HEK293T (cell line): ENCODE measurements around the gene NUTM1.
A peak's percentile ranks its signal among the peaks of the same experiment; 100 is the strongest.

ENCODE experiments used
- CTCF ChIA-PET: fragments of 350-600 bp; formaldehyde crosslinking; extraction: SDS; loops from one replicate; lab custom pipeline; 2021; ENCODE audit warnings: antibody characterized with exemption, inconsistent platforms; lab: Yijun Ruan, JAX
- POLR2A ChIA-PET: fragments of 350-600 bp; formaldehyde crosslinking; extraction: SDS; loops from one replicate; lab custom pipeline; 2020; ENCODE audit warnings: antibody characterized with exemption, inconsistent platforms; lab: Yijun Ruan, JAX
- DNase-seq: peaks from one replicate; pipeline ENCODE4 v3.0.0; 2012; ENCODE audit warnings: mixed read lengths; ENCODE audit errors: extremely low spot score
- ARNT ChIP-seq: fragments of 450-650 bp; IDR thresholded peaks from 2 replicates; pipeline ENCODE4 v1.6.1; 2017; ENCODE audit warnings: mild to moderate bottlenecking
- BHLHE40 ChIP-seq: fragments of 450-650 bp; IDR thresholded peaks from 2 replicates; pipeline ENCODE4 v1.6.1; 2016; ENCODE audit warnings: mild to moderate bottlenecking, moderate library complexity, borderline replicate concordance
- CTBP1 ChIP-seq: fragments of 450-650 bp; IDR thresholded peaks from 2 replicates; pipeline ENCODE4 v1.6.1; 2016; ENCODE audit warnings: borderline replicate concordance
- ELF4 ChIP-seq: fragments of 450-650 bp; IDR thresholded peaks from 2 replicates; pipeline ENCODE4 v1.6.1; 2017; ENCODE audit warnings: antibody characterized with exemption
- FOXA1 ChIP-seq: fragments of 450-650 bp; IDR thresholded peaks from 2 replicates; pipeline ENCODE4 v1.6.1; 2016; ENCODE audit warnings: mild to moderate bottlenecking
- FOXK2 ChIP-seq: fragments of 450-650 bp; IDR thresholded peaks from 2 replicates; pipeline ENCODE4 v1.6.1; 2016; ENCODE audit warnings: mild to moderate bottlenecking
- FOXM1 ChIP-seq: fragments of 450-650 bp; IDR thresholded peaks from 2 replicates; pipeline ENCODE4 v1.6.1; 2017; ENCODE audit warnings: mild to moderate bottlenecking, borderline replicate concordance
- HDGF ChIP-seq: fragments of 450-650 bp; IDR thresholded peaks from 2 replicates; pipeline ENCODE4 v1.6.1; 2017; ENCODE audit warnings: antibody characterized with exemption, borderline replicate concordance
- L3MBTL2 ChIP-seq: fragments of 450-650 bp; conservative IDR thresholded peaks from 2 replicates; pipeline ENCODE4 v1.6.1; 2016; ENCODE audit warnings: mild to moderate bottlenecking
- LEF1 ChIP-seq: fragments of 450-650 bp; IDR thresholded peaks from 2 replicates; pipeline ENCODE4 v1.6.1; 2017; ENCODE audit warnings: mild to moderate bottlenecking, borderline replicate concordance
- NFRKB ChIP-seq: fragments of 450-650 bp; IDR thresholded peaks from 2 replicates; pipeline ENCODE4 v1.6.1; 2016; ENCODE audit warnings: mild to moderate bottlenecking, moderate library complexity
- PKNOX1 ChIP-seq: fragments of 450-650 bp; IDR thresholded peaks from 2 replicates; pipeline ENCODE4 v1.6.1; 2016
- SP1 ChIP-seq: fragments of 450-650 bp; IDR thresholded peaks from 2 replicates; pipeline ENCODE4 v1.6.1; 2017
- SUZ12 ChIP-seq: fragments of 450-650 bp; IDR thresholded peaks from 2 replicates; pipeline ENCODE4 v1.6.1; 2016; ENCODE audit warnings: mild to moderate bottlenecking
- TARDBP ChIP-seq: fragments of 450-650 bp; IDR thresholded peaks from 2 replicates; pipeline ENCODE4 v1.6.1; 2016
- ZNF384 ChIP-seq: fragments of 450-650 bp; IDR thresholded peaks from 2 replicates; pipeline ENCODE4 v1.6.1; 2016

NUTM1 gene

DNA sequence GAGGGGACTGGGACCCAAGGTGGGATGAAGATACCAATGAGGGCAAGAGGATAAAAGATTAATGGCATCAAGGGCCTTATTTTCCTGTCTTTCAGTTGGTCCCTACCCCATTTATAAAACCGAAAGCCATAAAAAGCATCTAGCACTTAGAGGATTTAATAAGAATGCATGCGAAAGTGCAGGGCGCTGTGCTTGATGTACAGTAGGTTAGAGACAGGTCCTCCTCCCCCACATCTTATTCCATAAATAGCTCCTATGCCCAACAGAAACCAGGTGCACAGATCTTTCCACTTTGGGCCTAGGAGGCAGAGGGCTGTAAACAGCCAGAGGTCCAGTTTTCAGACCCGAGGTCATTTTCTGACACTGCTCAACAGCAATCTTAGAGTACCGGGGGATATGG, 22.7 kb downstream of the NUTM1 start:
- TF ChIP-seq FOXM1, result no peak
- TF ChIP-seq HDGF, result no peak
- TF ChIP-seq NFRKB, result no peak
- no peak for TF ChIP-seq ZNF384
- no peak for TF ChIP-seq ELF4
- TF ChIP-seq FOXK2, result no peak
- TF ChIP-seq LEF1, result no peak
- TF ChIP-seq PKNOX1, result no peak
- TF ChIP-seq SP1, result no peak
- TF ChIP-seq SUZ12, result no peak
- TF ChIP-seq ARNT, result no peak
- no peak for TF ChIP-seq TARDBP
- no peak for TF ChIP-seq CTBP1
- no peak for TF ChIP-seq FOXA1
- no peak for TF ChIP-seq L3MBTL2
- TF ChIP-seq BHLHE40, result no peak
- no peak for DNase-seq
- ChIA-PET POLR2A (interaction anchor here (1.1 to 2.9 kb wide), 7 partner anchors 8 to 149 kb away, joined by 3 to 17 read pairs (median 5); partner anchors contain the start of genes NOP10 and NUTM1), CTCF (interaction anchor here (1.7 kb wide), 1 partner anchor 11 kb away, joined by 6 read pairs; no protein-coding TSS in a partner anchor)

DNA sequence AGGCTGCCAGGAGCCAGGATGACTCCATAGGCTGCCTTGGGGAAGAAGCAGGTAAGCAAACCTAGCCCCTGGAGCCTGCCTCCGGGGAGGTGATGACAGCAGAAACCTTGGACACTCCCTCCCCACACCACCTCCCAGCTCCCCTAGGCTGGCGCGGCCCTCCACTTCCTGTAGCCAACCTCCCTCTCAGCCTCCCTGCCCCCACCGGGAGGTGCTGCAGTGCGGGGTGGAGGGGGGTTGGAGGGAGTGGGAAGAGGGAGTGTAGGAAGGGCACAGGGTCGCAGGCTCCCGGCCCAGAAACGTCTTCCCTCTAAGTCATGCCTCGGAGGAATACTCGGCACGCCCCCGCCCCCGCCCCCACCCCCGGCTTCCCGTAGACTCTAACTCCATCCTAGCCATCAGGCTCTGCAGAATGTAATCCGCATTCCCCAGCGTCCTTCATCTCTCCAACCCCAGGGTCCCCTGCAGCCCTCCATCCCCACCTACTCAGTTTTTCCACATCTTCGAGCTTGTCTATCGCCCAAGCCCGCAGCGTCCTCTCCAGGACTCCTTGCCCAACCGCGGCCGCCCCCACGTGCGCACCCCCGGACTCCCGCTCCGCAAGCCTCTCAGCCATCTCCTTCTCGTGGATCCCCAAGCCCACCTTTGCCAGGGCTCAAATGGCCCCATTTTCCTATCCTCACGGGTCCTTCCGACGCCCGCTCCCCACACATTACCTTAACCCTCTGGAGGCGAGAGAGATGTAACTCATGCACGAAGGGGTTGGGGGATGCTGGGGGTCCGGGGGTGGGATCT, 23.4 kb downstream of the NUTM1 start:
- TF ChIP-seq FOXA1 (no peak), L3MBTL2 (peak; percentile 30; the same call in 1 of the 2 replicates)
- POLR2A ChIA-PET, result interaction anchor here (0.8 to 2.9 kb wide), 11 partner anchors 9 to 154 kb away, joined by 3 to 17 read pairs (median 4); partner anchors contain the start of genes NOP10, NUTM1 and SLC12A6
- peak; percentile 19 for DNase-seq
- CTCF ChIA-PET, result interaction anchor here (0.7 to 1.7 kb wide), 3 partner anchors 12 to 305 kb away, joined by 3 to 6 read pairs (median 3); no protein-coding TSS in a partner anchor

DNA sequence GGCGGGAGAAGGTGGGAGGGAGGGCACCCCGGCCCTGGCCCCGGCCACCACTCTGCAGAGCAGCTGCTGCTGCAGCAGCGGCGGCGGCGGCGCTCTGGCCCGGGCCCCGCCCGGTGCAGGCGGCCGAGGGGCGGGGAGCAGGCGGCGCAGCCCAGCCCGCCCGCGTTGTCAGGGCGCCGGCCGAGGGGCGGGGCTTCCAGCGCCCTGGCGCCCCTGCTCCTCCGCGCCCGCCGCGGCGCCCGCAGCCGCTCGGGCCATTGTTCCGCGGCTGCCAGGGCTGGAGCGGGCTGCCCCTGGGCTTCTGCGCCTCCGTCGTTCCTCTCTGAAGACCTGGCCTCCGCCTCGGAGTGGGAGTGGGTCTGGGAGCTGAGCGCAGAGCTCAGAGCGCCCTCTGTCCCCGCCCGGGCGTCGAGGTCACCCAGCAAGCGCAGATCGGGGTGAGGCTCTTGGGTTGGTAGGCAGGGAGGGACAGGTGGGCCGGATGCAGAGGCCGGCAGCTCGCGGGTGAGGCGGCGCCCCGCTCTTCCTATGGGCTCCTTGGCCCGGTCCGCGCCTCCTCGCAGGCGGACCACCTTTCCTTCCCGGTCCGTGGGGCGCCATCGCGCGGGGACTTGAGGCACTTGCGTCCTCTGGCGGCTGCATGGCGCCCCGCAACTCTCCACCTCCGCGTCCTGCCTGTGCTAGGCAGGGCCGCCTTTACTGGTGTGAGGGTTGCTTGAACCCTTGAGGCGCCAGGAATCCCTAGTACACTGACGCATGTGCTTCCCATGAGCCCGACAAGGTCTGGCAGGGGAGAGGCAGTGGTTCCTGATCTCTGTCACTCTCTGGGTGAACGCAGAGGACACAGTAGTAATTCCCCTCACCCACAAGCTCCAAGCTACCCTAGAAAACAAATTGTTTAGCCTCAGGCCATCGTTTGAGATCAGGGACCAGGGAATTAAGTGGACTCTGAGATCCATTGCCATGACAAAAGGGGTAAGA, 24.3 kb downstream of the NUTM1 start, which contains the start of gene LPCAT4:
TSS of gene LPCAT4 (minus strand) at position 96 of the 981 bp plus-strand sequence. CDS start 96 bp downstream, outside the sequence.
- TF ChIP-seq CTBP1 (no peak), L3MBTL2 (peak; percentile 51), LEF1 (no peak), ZNF384 (no peak), SP1 (no peak), ELF4 (no peak), HDGF (no peak), PKNOX1 (no peak)
- ChIA-PET CTCF (interaction anchor here (0.6 to 1.7 kb wide), 5 partner anchors 13 to 306 kb away, joined by 3 to 6 read pairs (median 3); no protein-coding TSS in a partner anchor), POLR2A (interaction anchor here (0.7 to 2.9 kb wide), 12 partner anchors 10 to 636 kb away, joined by 3 to 17 read pairs (median 4); partner anchors contain the start of genes NOP10, NUTM1 and SLC12A6)
- DNase-seq, result peak; percentile 87

DNA sequence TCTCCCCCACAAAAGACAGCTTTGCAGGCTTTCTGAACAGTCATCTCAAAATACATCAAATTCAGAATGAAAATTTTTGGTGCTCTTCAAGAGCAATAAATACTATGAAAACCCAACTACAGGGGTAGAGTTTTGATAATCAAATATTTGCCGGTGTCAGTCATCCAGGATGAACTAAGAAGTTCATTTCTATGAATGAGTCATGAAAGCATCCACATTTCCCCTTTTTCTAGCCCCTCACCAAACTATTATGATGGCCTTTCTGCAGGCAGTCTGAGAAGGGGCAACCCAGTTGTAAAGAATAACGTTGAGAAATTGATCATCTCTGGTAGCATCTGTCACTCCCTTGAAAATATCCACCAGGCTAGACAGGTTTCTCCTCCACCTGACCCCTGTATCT, 27.0 kb downstream of the NUTM1 start:
- POLR2A ChIA-PET, result no interaction called here
- DNase-seq, result no peak
- TF ChIP-seq PKNOX1, result no peak
- no peak for TF ChIP-seq TARDBP
- no peak for TF ChIP-seq SP1
- TF ChIP-seq BHLHE40, result no peak
- no peak for TF ChIP-seq SUZ12
- no peak for TF ChIP-seq FOXA1
- TF ChIP-seq ZNF384, result no peak
- no peak for TF ChIP-seq CTBP1
- TF ChIP-seq HDGF, result no peak
- TF ChIP-seq NFRKB, result no peak
- TF ChIP-seq FOXK2, result no peak
- TF ChIP-seq ARNT, result no peak
- TF ChIP-seq ELF4, result no peak
- no peak for TF ChIP-seq L3MBTL2
- TF ChIP-seq FOXM1, result no peak
- no peak for TF ChIP-seq LEF1
- CTCF ChIA-PET, result no interaction called here

DNA sequence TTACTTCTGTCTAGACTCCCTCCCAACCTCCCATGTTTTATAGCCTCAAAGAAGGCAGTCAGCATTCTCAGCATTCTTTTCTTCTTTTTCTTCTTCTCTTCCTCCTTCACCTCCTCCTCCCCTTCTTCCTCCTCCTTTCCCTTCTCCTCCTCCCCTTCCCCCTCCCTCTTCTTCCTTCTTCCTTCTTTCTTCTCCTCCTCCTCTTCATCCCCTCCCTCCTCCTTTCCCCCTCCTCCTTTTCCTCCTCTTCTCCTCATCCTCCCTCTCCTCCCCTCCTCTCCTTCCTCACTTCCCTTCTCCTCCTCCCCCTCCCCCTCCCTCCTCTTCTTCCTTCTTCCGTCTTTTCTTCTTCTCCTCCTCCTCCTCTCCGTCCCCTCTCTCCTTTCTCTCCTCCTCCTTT, 27.5 kb downstream of the NUTM1 start:
- ChIA-PET CTCF (no interaction called here), POLR2A (no interaction called here)
- DNase-seq, result no peak
- TF ChIP-seq BHLHE40 (no peak), ELF4 (no peak), FOXA1 (no peak), NFRKB (no peak), FOXK2 (no peak), HDGF (no peak), ARNT (no peak), SP1 (no peak)
